Bronchial epithelial cell (primary cell): ENCODE data around the gene TSC22D4. TPM values are rescaled to one million over a fixed set of nuclear protein-coding genes. Genes with fewer than 3 reads are reported as not detected.
"Not testable (repeated sequence)": the region's sequence is repeated elsewhere in the genome, so short reads cannot be mapped to it uniquely, and the experiment has no call there.

Source experiments
- DNase-seq: peaks from one replicate; pipeline ENCODE4 v3.0.0-alpha.2; 2010; ENCODE audit warnings: low read depth
- FAIRE-seq: peaks from 2 replicates; lab custom pipeline; 2011; peaks lifted over from hg19 to GRCh38; lab: Jason Lieb, UNC
- H3K27me3 ChIP-seq: 2 replicates; pipeline ENCODE4 v1.5.1; 2011; ENCODE audit warnings: low read length; ENCODE audit not compliant: control insufficient read depth, insufficient read depth
- H3K36me3 ChIP-seq: 2 replicates; pipeline ENCODE4 v1.5.1; 2011; ENCODE audit warnings: low read length; ENCODE audit not compliant: control insufficient read depth, insufficient read depth
- H3K4me3 ChIP-seq: 2 replicates; pipeline ENCODE4 v1.5.1; 2011; ENCODE audit warnings: mild to moderate bottlenecking, low read depth, low read length, control low read depth
- total RNA-seq: library from RNA; depleted of rRNA; stranded (reverse); fragments of >200 nt; gene quantifications from 2 replicates; pipeline ENCODE4 v1.2.1, GENCODE V29; 2014
- TF ChIP-seq, protein P1 (sequence below): IDR thresholded peaks from 2 replicates; pipeline ENCODE4 v1.5.1; 2011; ENCODE audit warnings: mild to moderate bottlenecking, moderate library complexity, low read length, control low read depth, inconsistent platforms; ENCODE audit not compliant: insufficient read depth, severe bottlenecking

The TSC22D4 gene
- 7.6 and 12.7 TPM in 2 replicates for total RNA-seq

GRCh38 chr7:100478958-100479660 lies at the start of gene TSC22D4:
TSC22D4 (minus strand) TSS chr7:100479214; CDS start chr7:100478038, 1,176 bp downstream.
- FAIRE-seq (no peak), DNase-seq (peak; percentile 80)
- Histone ChIP-seq H3K4me3 (peak within 1 kb of the TSS; percentile 95), H3K27me3 (no peaks in the 10 kb centered on the region), H3K36me3 (peaks cover 3% of the 10 kb centered on the region)
- TF ChIP-seq, protein P1, sequence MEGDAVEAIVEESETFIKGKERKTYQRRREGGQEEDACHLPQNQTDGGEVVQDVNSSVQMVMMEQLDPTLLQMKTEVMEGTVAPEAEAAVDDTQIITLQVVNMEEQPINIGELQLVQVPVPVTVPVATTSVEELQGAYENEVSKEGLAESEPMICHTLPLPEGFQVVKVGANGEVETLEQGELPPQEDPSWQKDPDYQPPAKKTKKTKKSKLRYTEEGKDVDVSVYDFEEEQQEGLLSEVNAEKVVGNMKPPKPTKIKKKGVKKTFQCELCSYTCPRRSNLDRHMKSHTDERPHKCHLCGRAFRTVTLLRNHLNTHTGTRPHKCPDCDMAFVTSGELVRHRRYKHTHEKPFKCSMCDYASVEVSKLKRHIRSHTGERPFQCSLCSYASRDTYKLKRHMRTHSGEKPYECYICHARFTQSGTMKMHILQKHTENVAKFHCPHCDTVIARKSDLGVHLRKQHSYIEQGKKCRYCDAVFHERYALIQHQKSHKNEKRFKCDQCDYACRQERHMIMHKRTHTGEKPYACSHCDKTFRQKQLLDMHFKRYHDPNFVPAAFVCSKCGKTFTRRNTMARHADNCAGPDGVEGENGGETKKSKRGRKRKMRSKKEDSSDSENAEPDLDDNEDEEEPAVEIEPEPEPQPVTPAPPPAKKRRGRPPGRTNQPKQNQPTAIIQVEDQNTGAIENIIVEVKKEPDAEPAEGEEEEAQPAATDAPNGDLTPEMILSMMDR: no peak

GRCh38 chr7:100528108-100528866 lies 49.3 kb upstream of the TSC22D4 start:
- H3K4me3 ChIP-seq, FAIRE-seq, H3K36me3 ChIP-seq, H3K27me3 ChIP-seq, DNase-seq: not testable (repeated sequence)

GRCh38 chr7:100523192-100523591 lies 44.2 kb upstream of the TSC22D4 start:
- not testable (repeated sequence) for H3K27me3 ChIP-seq, H3K36me3 ChIP-seq, FAIRE-seq, DNase-seq, H3K4me3 ChIP-seq

- not testable (repeated sequence) for H3K27me3 ChIP-seq, H3K4me3 ChIP-seq, H3K36me3 ChIP-seq, FAIRE-seq, DNase-seq
These were observed 43.0 kb upstream of the TSC22D4 start for GRCh38 chr7:100521909-100522593.

- Histone ChIP-seq H3K27me3 (no peaks in the 10 kb centered on the region), H3K36me3 (no peaks in the 10 kb centered on the region), H3K4me3 (no peak overlapping the region)
- DNase-seq (no peak), FAIRE-seq (no peak)
- TF ChIP-seq, protein P1: no peak
These were observed 42.1 kb upstream of the TSC22D4 start for GRCh38 chr7:100521076-100521475.

DNA sequence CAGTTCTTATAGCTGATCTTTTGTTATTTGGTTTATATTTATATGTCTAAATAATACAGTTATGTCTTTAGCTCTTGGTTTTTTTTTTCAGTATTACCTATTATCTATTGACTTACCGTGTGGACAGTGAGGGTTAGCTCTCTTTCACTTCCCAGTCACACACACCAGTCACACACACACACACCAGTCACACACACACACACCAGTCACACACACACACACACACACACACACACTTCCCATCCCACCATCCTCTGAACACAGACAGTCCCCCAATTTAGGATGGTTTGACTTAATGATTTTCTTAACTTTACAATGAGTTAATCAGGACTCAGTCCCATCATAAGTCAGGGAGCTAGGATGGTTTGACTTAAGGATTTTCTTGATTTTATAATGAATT lies 41.1 kb upstream of the TSC22D4 start:
- H3K27me3 ChIP-seq: no peaks in the 10 kb centered on the region
- H3K4me3 ChIP-seq: no peak overlapping the region
- no peak for DNase-seq
- TF ChIP-seq, protein P1: no peak
- no peaks in the 10 kb centered on the region for H3K36me3 ChIP-seq
- FAIRE-seq: no peak

DNA sequence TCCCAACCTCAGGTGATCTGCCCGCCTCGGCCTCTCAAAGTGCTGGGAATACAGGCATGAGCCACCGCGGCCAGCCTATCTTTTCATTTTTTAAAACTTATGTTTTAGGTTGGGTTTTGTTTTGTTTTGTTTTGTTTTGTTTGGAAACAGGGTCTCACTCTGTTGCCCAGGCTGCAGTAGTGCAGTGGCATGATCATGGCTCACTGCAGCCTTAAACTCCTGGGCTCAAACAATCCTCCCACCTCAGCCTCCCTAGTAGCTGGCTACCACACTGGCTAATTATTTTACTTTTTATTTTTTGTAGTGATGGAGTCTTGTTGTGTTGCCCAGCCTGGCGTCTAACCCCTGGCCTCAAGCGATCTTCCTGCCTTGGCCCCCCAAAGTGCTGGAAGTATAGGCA lies 40.6 kb upstream of the TSC22D4 start:
- TF ChIP-seq, protein P1: no peak
- no peaks in the 10 kb centered on the region for H3K27me3 ChIP-seq
- no peaks in the 10 kb centered on the region for H3K36me3 ChIP-seq
- no peak overlapping the region for H3K4me3 ChIP-seq
- DNase-seq (no peak), FAIRE-seq (no peak)
